Mesenchymal stem cell (in vitro differentiated cells and primary cell): Measurements from ENCODE around the gene GPC2.
A peak's percentile ranks its signal among the peaks of the same experiment; 100 is the strongest.
"Not testable (repeated sequence)": the region's sequence is repeated elsewhere in the genome, so short reads cannot be mapped to it uniquely, and the experiment has no call there.

ENCODE experiments used
- DNase-seq: peaks from one replicate; pipeline ENCODE4 v3.0.0-alpha.2; 2013
- H2AFZ ChIP-seq: one replicate; pipeline ENCODE4 v1.6.1; 2013; ENCODE audit warnings: low read depth, mild to moderate bottlenecking, control low read depth, inconsistent platforms, low read length, moderate library complexity
- H2AK5ac ChIP-seq: 2 replicates; pipeline ENCODE4 v1.6.1; 2013; ENCODE audit warnings: low read length, moderate library complexity, mild to moderate bottlenecking, inconsistent platforms; ENCODE audit not compliant: severe bottlenecking
- H2BK120ac ChIP-seq: one replicate; pipeline ENCODE4 v1.6.1; 2013; ENCODE audit warnings: low read depth, mild to moderate bottlenecking, inconsistent platforms, low read length, moderate library complexity
- H2BK12ac ChIP-seq, 2 experiments: one replicate each; pipeline ENCODE4 v1.6.1; 2013; ENCODE audit warnings: inconsistent platforms in 2 of 2, low read length in 2 of 2, mild to moderate bottlenecking in 2 of 2, moderate library complexity in 2 of 2, control low read depth in 1 of 2
- H2BK15ac ChIP-seq: one replicate; pipeline ENCODE4 v1.6.1; 2013; ENCODE audit warnings: mild to moderate bottlenecking, low read depth, inconsistent platforms; ENCODE audit not compliant: poor library complexity, severe bottlenecking
- H2BK5ac ChIP-seq: 2 replicates; pipeline ENCODE4 v1.6.1; 2013; ENCODE audit warnings: low read depth, mild to moderate bottlenecking, low read length, control low read depth, inconsistent platforms; ENCODE audit not compliant: poor library complexity, severe bottlenecking
- H3K14ac ChIP-seq, 2 experiments: one replicate each; pipeline ENCODE4 v1.6.1; 2013; ENCODE audit warnings: inconsistent platforms in 2 of 2, low read length in 2 of 2, control low read depth in 1 of 2, mild to moderate bottlenecking in 1 of 2, moderate library complexity in 1 of 2
- H3K18ac ChIP-seq, 2 experiments: one replicate each; pipeline ENCODE4 v1.6.1; 2013; ENCODE audit warnings: inconsistent platforms in 2 of 2, low read length in 2 of 2, control low read depth in 1 of 2, low read depth in 1 of 2, mild to moderate bottlenecking in 1 of 2
- H3K23ac ChIP-seq, 2 experiments: one replicate each; pipeline ENCODE4 v1.6.1; 2013; ENCODE audit warnings: inconsistent platforms in 2 of 2, low read length in 2 of 2, mild to moderate bottlenecking in 2 of 2, moderate library complexity in 2 of 2, control low read depth in 1 of 2
- H3K27ac ChIP-seq: 2 replicates; pipeline ENCODE4 v1.5.1; 2013; ENCODE audit warnings: mild to moderate bottlenecking, moderate library complexity, low read length, control low read depth, inconsistent platforms; ENCODE audit not compliant: poor library complexity, severe bottlenecking
- H3K27me3 ChIP-seq, 2 experiments: 2 replicates each; pipeline versions ENCODE4 v1.6.1 to v1.7.0; 2013; ENCODE audit warnings: low read length in 2 of 2, mild to moderate bottlenecking in 2 of 2, moderate library complexity in 2 of 2, control low read depth in 1 of 2, inconsistent platforms in 1 of 2; ENCODE audit not compliant: control insufficient read depth in 1 of 2, insufficient read depth in 1 of 2
- H3K36me3 ChIP-seq, 2 experiments: 2 replicates each; pipeline versions ENCODE4 v1.6.1 to v1.7.0; 2013; ENCODE audit warnings: low read length in 2 of 2, control low read depth in 1 of 2, inconsistent platforms in 1 of 2, low read depth in 1 of 2, mild to moderate bottlenecking in 1 of 2; ENCODE audit not compliant: insufficient read depth in 2 of 2, control insufficient read depth in 1 of 2
- H3K4ac ChIP-seq, 2 experiments: one replicate each; pipeline ENCODE4 v1.6.1; 2013; ENCODE audit warnings: inconsistent platforms in 2 of 2, low read length in 2 of 2, mild to moderate bottlenecking in 2 of 2, moderate library complexity in 2 of 2, control low read depth in 1 of 2, low read depth in 1 of 2
- H3K4me1 ChIP-seq: 2 replicates; pipeline ENCODE4 v1.6.1; 2013; ENCODE audit warnings: low read depth, low read length, control low read depth; ENCODE audit not compliant: control insufficient read depth, insufficient read depth
- H3K4me2 ChIP-seq: 2 replicates; pipeline ENCODE4 v1.6.1; 2013; ENCODE audit warnings: low read length, mild to moderate bottlenecking, inconsistent platforms; ENCODE audit not compliant: poor library complexity, severe bottlenecking
- H3K4me3 ChIP-seq, 2 experiments: 2 replicates each; pipeline versions ENCODE4 v1.5.1 to v1.7.0; 2013; ENCODE audit warnings: low read length in 2 of 2, mild to moderate bottlenecking in 2 of 2, control low read depth in 1 of 2, low read depth in 1 of 2; ENCODE audit not compliant: insufficient read depth in 1 of 2
- H3K79me1 ChIP-seq: replicated peaks from 2 replicates; pipeline ENCODE4 v1.6.1; 2013; ENCODE audit warnings: mild to moderate bottlenecking, control low read depth, low read length, inconsistent platforms; ENCODE audit not compliant: poor library complexity, severe bottlenecking
- H3K9ac ChIP-seq: 2 replicates; pipeline ENCODE4 v1.7.0; 2013; ENCODE audit warnings: mild to moderate bottlenecking, low read length, moderate library complexity
- H3K9me3 ChIP-seq: 2 replicates; pipeline ENCODE4 v1.7.0; 2013; ENCODE audit warnings: mild to moderate bottlenecking, low read length; ENCODE audit not compliant: control insufficient read depth
- H4K8ac ChIP-seq: one replicate; pipeline ENCODE4 v1.6.1; 2013; ENCODE audit warnings: inconsistent platforms, mild to moderate bottlenecking, low read length, moderate library complexity
- H4K91ac ChIP-seq: one replicate; pipeline ENCODE4 v1.6.1; 2013; ENCODE audit warnings: mild to moderate bottlenecking, low read length, inconsistent platforms
- WGBS: methylation state at CpG from one replicate; pipeline ENCODE4 v1.1.7; 2013; ENCODE audit warnings: mixed read lengths; 5-methylcytosine and 5-hydroxymethylcytosine counted together

Gene GPC2

GRCh38 chr7:100189061-100189460 lies 11.9 kb upstream of the GPC2 start:
- H3K4me2 ChIP-seq = no peak overlapping the region
- DNase-seq = no peak
- H2AFZ ChIP-seq = no peak overlapping the region
- H2BK5ac ChIP-seq = peak overlapping the region; percentile 57
- H3K36me3 ChIP-seq = no peaks in the 10 kb centered on the region
- no peak overlapping the region for H2BK15ac ChIP-seq
- H3K27me3 ChIP-seq = peaks cover 0 to 13% of the 10 kb centered on the region in 2 experiments
- no peak overlapping the region for H3K18ac ChIP-seq
- no peak overlapping the region for H2BK120ac ChIP-seq
- H3K4me1 ChIP-seq = no peaks in the 10 kb centered on the region
- no peak overlapping the region for H3K4me3 ChIP-seq
- no peak overlapping the region for H4K91ac ChIP-seq
- no peak overlapping the region for H2AK5ac ChIP-seq
- no peak overlapping the region for H3K9ac ChIP-seq
- H3K23ac ChIP-seq = no peak overlapping the region
- no peak overlapping the region for H2BK12ac ChIP-seq
- no peaks in the 10 kb centered on the region for H3K79me1 ChIP-seq
- H4K8ac ChIP-seq = no peak overlapping the region
- H3K27ac ChIP-seq = no peak overlapping the region
- whole genome bisulfite sequencing = 76% methylated on average over 3 of the region's 3 CpGs
- no peak overlapping the region for H3K14ac ChIP-seq
- H3K4ac ChIP-seq = no peak overlapping the region
- no peaks in the 10 kb centered on the region for H3K9me3 ChIP-seq

- Histone ChIP-seq H2BK5ac (no peak overlapping the region), H3K4ac (no peak overlapping the region)
- 57% methylated on average over 2 of the region's 2 CpGs for WGBS
Observed at GRCh38 chr7:100185726-100186125, 8.5 kb upstream of the GPC2 start.

GRCh38 chr7:100183090-100183489 lies 5.9 kb upstream of the GPC2 start:
- not testable (repeated sequence) for H3K23ac ChIP-seq, H3K18ac ChIP-seq, H2BK12ac ChIP-seq, DNase-seq, H2BK120ac ChIP-seq, H3K14ac ChIP-seq, H3K79me1 ChIP-seq, H4K8ac ChIP-seq, H4K91ac ChIP-seq, H3K36me3 ChIP-seq, H3K9me3 ChIP-seq, H2BK5ac ChIP-seq, H3K27ac ChIP-seq, H3K4ac ChIP-seq, H3K4me2 ChIP-seq, H3K4me1 ChIP-seq, H3K9ac ChIP-seq, H2AK5ac ChIP-seq, H3K4me3 ChIP-seq, H2BK15ac ChIP-seq, H2AFZ ChIP-seq
- peaks cover 4 to 13% of the 10 kb centered on the region in 2 experiments for H3K27me3 ChIP-seq
- WGBS = 87% methylated on average over 6 of the region's 6 CpGs

More at GRCh38 chr7:100185726-100186125, 8.5 kb upstream of the GPC2 start:
- H2BK15ac ChIP-seq = no peak overlapping the region
- no peak overlapping the region for H3K14ac ChIP-seq
- no peak overlapping the region for H2BK12ac ChIP-seq
- H2BK120ac ChIP-seq = no peak overlapping the region
- H3K9ac ChIP-seq = no peak overlapping the region
- H4K91ac ChIP-seq = no peak overlapping the region
- H3K23ac ChIP-seq = no peak overlapping the region
- no peak overlapping the region for H4K8ac ChIP-seq
- no peak overlapping the region for H2AFZ ChIP-seq
- H3K4me2 ChIP-seq = no peak overlapping the region
- H3K36me3 ChIP-seq = no peaks in the 10 kb centered on the region
- no peak overlapping the region for H2AK5ac ChIP-seq
- H3K4me3 ChIP-seq = no peak overlapping the region
- H3K18ac ChIP-seq = no peak overlapping the region
- H3K27ac ChIP-seq = no peak overlapping the region
- H3K9me3 ChIP-seq = no peaks in the 10 kb centered on the region
- H3K79me1 ChIP-seq = no peaks in the 10 kb centered on the region
- no peaks in the 10 kb centered on the region for H3K4me1 ChIP-seq
- peaks cover 0 to 6% of the 10 kb centered on the region in 2 experiments for H3K27me3 ChIP-seq
- no peak for DNase-seq

- H2AK5ac ChIP-seq, H2BK12ac ChIP-seq, H2BK5ac ChIP-seq, H3K4ac ChIP-seq, H3K27ac ChIP-seq, DNase-seq, H3K14ac ChIP-seq, H3K79me1 ChIP-seq, H3K4me3 ChIP-seq, H3K18ac ChIP-seq, H3K9ac ChIP-seq, H4K8ac ChIP-seq, H3K4me1 ChIP-seq, H3K23ac ChIP-seq, H2AFZ ChIP-seq, H3K36me3 ChIP-seq, H4K91ac ChIP-seq, H2BK120ac ChIP-seq, H3K4me2 ChIP-seq, H2BK15ac ChIP-seq, H3K9me3 ChIP-seq: not testable (repeated sequence)
- WGBS = 96% methylated on average over 4 of the region's 6 CpGs
- H3K27me3 ChIP-seq = peaks cover 4 to 13% of the 10 kb centered on the region in 2 experiments
Observed at GRCh38 chr7:100182616-100183015, 5.4 kb upstream of the GPC2 start.
